ENCODE results near the gene MRPS25. TPM values are rescaled to one million over a fixed set of nuclear protein-coding genes. Genes with fewer than 3 reads are reported as not detected.

The MRPS25 gene
- total and polyA plus RNA-seq, 2 donors from 2014 or later = 57.2 to 89.2 TPM

DNA sequence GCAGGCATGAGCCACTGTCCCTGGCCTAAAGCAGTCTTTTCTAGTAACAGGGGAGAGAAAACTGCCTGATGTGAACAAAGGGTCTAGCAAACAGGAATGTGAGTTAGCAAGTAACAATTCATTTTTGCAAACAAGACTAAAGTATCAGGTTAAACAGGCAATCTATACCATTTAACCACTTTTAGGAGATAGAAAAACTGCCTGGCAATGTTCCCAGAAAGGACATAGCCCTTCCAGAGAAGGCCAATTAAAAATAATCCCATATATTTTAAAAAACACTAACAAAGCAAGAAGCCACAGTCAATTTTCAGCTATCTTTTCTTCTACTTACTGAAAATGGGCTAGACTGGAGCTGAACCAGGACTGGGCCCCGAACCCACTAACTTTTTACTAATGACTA is 27.6 kb upstream of the MRPS25 start:
- no peak for FAIRE-seq
- no peak for DNase-seq

DNA sequence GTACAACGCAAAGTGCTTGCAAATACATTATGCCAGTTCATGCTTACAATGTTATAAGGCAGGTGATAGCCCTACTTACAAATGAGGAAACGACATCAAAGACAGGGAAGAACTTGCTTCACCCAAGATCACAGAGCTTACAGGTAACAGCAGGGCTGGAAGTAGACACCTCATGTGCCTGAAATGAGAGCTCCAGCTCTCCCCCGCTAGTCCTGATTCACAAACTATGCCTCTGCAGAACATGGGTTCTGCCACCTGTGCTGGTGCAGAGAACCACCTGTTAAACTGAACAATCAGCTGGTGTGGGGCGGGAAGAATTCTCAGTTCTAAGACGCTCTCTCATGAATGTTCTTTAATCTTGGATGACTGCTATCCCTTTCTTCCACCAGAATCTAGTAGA is 26.5 kb upstream of the MRPS25 start:
- Histone ChIP-seq H3K9ac (ENCODE audit: low read length in 3 of 3) (no peak overlapping the region), H3K27ac (ENCODE audit: low read depth in 2 of 2, low read length in 2 of 2) (no peak overlapping the region), H3K4me1 (ENCODE audit: control insufficient read depth in 2 of 3, insufficient read depth in 2 of 3, low read depth in 1 of 3, low read length in 3 of 3) (no peaks in the 10 kb centered on the region), H3K36me3 (ENCODE audit: control insufficient read depth in 2 of 3, insufficient read depth in 3 of 3, low read length in 3 of 3) (peaks cover 5 to 38% (median 26%) of the 10 kb centered on the region in 3 donors), H3K27me3 (ENCODE audit: control insufficient read depth, insufficient read depth, low read length) (no peaks in the 10 kb centered on the region), H3K4me3 (ENCODE audit: low read length in 3 of 3) (no peak overlapping the region), H3K9me3 (ENCODE audit: control insufficient read depth in 2 of 3, insufficient read depth in 1 of 3, low read length in 3 of 3) (no peaks in the 10 kb centered on the region)
- no peak for FAIRE-seq
- DNase-seq = no peak
- TF ChIP-seq, protein P1, sequence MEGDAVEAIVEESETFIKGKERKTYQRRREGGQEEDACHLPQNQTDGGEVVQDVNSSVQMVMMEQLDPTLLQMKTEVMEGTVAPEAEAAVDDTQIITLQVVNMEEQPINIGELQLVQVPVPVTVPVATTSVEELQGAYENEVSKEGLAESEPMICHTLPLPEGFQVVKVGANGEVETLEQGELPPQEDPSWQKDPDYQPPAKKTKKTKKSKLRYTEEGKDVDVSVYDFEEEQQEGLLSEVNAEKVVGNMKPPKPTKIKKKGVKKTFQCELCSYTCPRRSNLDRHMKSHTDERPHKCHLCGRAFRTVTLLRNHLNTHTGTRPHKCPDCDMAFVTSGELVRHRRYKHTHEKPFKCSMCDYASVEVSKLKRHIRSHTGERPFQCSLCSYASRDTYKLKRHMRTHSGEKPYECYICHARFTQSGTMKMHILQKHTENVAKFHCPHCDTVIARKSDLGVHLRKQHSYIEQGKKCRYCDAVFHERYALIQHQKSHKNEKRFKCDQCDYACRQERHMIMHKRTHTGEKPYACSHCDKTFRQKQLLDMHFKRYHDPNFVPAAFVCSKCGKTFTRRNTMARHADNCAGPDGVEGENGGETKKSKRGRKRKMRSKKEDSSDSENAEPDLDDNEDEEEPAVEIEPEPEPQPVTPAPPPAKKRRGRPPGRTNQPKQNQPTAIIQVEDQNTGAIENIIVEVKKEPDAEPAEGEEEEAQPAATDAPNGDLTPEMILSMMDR (IDR thresholded peaks at IDR 0.05; ENCODE audit: borderline replicate concordance, extremely low read depth, insufficient read depth) = no peak
- intact Hi-C loops (cut with DNase I) = no loop called here

More for the DNA sequence above, 27.6 kb upstream of the MRPS25 start:
- Histone ChIP-seq H3K9ac (ENCODE audit: low read length in 3 of 3) (no peak overlapping the region), H3K9me3 (ENCODE audit: control insufficient read depth in 2 of 3, insufficient read depth in 1 of 3, low read length in 3 of 3) (no peaks in the 10 kb centered on the region), H3K4me3 (ENCODE audit: low read length in 3 of 3) (no peak overlapping the region), H3K27ac (ENCODE audit: low read depth in 2 of 2, low read length in 2 of 2) (no peak overlapping the region), H3K27me3 (ENCODE audit: control insufficient read depth, insufficient read depth, low read length) (no peaks in the 10 kb centered on the region), H3K36me3 (ENCODE audit: control insufficient read depth in 2 of 3, insufficient read depth in 3 of 3, low read length in 3 of 3) (peaks cover 5 to 36% (median 23%) of the 10 kb centered on the region in 3 donors), H3K4me1 (ENCODE audit: control insufficient read depth in 2 of 3, insufficient read depth in 2 of 3, low read depth in 1 of 3, low read length in 3 of 3) (peaks cover 0 to 2% (median 0%) of the 10 kb centered on the region in 3 donors)
- TF ChIP-seq, protein P1 (IDR thresholded peaks at IDR 0.05; ENCODE audit: borderline replicate concordance, extremely low read depth, insufficient read depth) = no peak
- intact Hi-C loops (cut with DNase I) = no loop called here

DNA sequence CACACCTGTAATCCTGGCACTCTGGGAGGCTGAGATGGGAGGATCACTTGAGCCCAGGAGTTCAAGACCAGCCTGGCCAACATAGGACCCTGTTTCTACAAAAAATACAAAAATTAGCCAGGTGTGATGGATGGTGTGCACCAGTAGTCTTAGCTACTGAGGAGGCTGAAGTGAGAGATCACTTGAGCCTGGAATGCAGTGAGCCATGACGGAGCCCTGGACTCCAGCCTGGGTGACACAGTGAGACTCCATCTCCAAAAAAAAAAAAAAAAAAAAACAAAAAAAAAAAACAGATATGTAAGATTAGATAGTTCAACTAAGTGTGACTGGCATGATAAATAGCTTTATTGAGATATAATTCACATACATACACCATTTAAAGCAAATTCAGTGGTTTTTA is 24.1 kb upstream of the MRPS25 start:
- Histone ChIP-seq H3K4me1 (ENCODE audit: control insufficient read depth in 2 of 3, insufficient read depth in 2 of 3, low read depth in 1 of 3, low read length in 3 of 3) (no peaks in the 10 kb centered on the region), H3K27me3 (ENCODE audit: control insufficient read depth, insufficient read depth, low read length) (no peaks in the 10 kb centered on the region), H3K9ac (ENCODE audit: low read length in 3 of 3) (no peak overlapping the region), H3K9me3 (ENCODE audit: control insufficient read depth in 2 of 3, insufficient read depth in 1 of 3, low read length in 3 of 3) (no peaks in the 10 kb centered on the region), H3K4me3 (ENCODE audit: low read length in 3 of 3) (no peak overlapping the region), H3K27ac (ENCODE audit: low read depth in 2 of 2, low read length in 2 of 2) (no peak overlapping the region), H3K36me3 (ENCODE audit: control insufficient read depth in 2 of 3, insufficient read depth in 3 of 3, low read length in 3 of 3) (peaks cover 9 to 39% (median 19%) of the 10 kb centered on the region in 3 donors)
- intact Hi-C loops (cut with DNase I) = no loop called here
- TF ChIP-seq, protein P1 (IDR thresholded peaks at IDR 0.05; ENCODE audit: borderline replicate concordance, extremely low read depth, insufficient read depth) = no peak
- FAIRE-seq (no peak), DNase-seq (no peak)

DNA sequence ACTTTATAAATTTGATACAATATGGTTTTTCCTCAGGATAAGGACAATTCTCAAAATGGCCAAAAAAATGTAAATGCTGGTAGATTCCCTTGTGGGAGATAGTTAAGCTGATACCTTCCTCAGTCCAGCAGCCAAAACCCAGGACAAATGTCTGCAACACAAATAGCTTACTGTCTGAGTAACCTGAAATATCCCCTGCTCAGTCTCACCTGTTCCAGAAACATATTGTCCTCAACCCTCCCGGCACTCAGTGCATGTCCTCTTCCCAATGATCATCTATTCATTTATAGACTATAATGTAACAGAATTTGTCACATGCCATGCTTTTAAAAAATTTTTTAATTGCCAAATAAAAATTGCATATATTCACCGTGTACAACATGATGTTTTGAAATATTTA is 21.6 kb upstream of the MRPS25 start:
- H3K27me3 ChIP-seq (ENCODE audit: control insufficient read depth, insufficient read depth, low read length) = no peaks in the 10 kb centered on the region
- intact Hi-C loops (cut with DNase I) = no loop called here
- DNase-seq = no peak
- no peak overlapping the region for H3K4me3 ChIP-seq (ENCODE audit: low read length in 3 of 3)
- no peak overlapping the region for H3K9ac ChIP-seq (ENCODE audit: low read length in 3 of 3)
- H3K36me3 ChIP-seq (ENCODE audit: control insufficient read depth in 2 of 3, insufficient read depth in 3 of 3, low read length in 3 of 3) = peaks cover 10 to 57% (median 33%) of the 10 kb centered on the region in 3 donors
- no peak for FAIRE-seq
- no peaks in the 10 kb centered on the region for H3K4me1 ChIP-seq (ENCODE audit: control insufficient read depth in 2 of 3, insufficient read depth in 2 of 3, low read depth in 1 of 3, low read length in 3 of 3)
- H3K27ac ChIP-seq (ENCODE audit: low read depth in 2 of 2, low read length in 2 of 2) = no peak overlapping the region
- H3K9me3 ChIP-seq (ENCODE audit: control insufficient read depth in 2 of 3, insufficient read depth in 1 of 3, low read length in 3 of 3) = no peaks in the 10 kb centered on the region
- TF ChIP-seq, protein P1 (IDR thresholded peaks at IDR 0.05; ENCODE audit: borderline replicate concordance, extremely low read depth, insufficient read depth) = no peak

Measured in kidney (tissue), 14 donors.